SKM-1 (cell line): ENCODE measurements around the gene VIT.
"Not testable (repeated sequence)": the region's sequence is repeated elsewhere in the genome, so short reads cannot be mapped to it uniquely, and the experiment has no call there.

ENCODE experiments used
- DNase-seq: peaks from one replicate; lab custom pipeline; 2025; ENCODE audit not compliant: unreplicated experiment; lab: John Stamatoyannopoulos, UW

Gene VIT

DNA sequence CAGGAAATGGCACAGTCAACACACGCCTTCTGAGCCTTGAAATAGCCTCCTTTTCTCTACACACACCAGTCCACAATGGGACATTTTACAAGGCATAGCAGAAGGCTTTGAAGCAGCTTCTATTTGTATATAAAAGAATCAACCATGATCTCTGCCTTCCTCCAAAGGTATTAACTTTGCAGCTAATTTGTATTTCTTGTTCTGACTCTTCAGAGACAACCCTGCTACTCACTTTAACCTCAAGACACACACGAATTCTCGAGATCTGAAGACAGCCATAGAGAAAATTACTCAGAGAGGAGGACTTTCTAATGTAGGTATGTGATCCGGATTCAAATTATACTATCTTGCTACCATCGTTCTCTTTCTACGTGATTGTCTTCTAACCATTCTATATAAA lies 104.6 kb downstream of the VIT start:
- DNase-seq: no peak

DNA sequence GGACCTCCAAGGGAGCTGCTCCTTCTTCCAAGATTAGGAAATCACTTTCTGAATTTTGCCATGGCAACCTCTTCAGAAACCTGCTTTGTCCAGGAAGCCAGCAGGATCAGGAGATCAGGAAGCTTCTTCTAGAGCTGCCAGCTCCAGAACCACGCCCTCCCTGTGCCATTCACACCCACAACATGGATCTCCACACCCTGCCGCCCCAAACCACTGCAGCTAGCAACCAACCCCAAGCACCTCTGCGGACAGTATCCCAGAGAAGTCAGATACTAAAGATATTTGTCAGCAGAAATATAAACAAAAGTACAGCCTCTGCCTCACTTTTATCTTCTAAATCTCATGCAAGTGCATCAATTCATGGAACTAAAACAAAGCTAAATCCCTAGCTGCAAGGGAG lies 106.4 kb downstream of the VIT start:
- DNase-seq: no peak

DNA sequence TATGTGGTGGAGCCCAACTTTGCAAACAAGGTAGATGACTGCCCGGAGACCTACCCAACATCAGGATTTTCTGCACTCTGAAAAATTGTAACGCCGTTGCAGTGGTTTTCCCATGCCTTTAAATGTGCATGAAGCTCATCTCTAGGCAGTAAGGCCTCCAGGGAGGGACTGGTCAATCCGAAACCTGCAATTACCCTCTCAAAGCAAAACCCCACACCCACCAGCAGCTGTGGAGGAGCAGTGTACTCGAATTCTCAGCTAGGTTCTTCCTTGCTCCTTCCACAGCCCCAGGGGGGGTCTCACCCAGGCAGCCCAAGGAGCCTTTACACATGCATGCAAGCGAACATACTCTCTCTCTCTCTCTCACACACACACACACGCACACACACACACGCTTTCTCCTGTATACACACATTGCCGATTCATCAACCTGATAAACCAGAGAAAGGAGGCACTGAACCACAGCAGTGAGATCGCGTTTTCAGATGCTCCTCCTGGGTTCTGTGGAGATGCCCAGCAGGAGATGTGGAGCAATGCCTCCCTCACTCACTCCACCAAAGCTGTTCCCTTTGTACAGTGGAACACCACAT lies 109.2 kb downstream of the VIT start:
- DNase-seq: no peak

DNA sequence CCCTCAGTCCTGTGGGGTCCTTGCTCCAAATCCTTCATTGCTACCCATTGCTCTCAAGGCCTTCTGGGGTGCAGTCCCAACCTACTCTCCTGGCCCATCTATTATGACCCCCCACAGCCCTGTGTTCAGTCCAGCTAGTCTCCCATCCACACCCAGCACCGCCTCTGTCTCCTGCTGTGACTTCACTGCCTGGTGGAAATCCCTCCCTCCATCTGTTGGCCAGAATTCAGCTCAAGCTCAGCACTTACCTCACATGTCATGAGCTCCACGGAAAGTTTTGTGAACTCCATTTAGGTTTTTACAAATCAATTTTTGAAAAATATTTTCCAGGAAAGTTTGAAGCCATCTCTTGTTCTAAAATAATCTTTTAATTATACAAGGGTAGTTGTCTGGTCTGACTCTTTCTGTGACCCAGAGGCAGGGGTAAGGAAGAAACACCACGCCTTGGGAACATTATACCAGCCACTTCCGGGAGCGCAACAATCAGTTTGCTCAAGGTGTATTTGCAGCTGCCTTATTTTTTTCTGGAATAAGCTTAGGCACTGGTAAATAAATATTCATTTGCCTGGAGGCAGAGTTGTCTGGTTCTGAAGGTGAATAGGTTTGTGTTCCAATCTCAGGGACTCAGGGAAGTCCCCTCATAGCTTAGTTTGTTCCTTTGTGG lies 110.8 kb downstream of the VIT start:
- DNase-seq: no peak

DNA sequence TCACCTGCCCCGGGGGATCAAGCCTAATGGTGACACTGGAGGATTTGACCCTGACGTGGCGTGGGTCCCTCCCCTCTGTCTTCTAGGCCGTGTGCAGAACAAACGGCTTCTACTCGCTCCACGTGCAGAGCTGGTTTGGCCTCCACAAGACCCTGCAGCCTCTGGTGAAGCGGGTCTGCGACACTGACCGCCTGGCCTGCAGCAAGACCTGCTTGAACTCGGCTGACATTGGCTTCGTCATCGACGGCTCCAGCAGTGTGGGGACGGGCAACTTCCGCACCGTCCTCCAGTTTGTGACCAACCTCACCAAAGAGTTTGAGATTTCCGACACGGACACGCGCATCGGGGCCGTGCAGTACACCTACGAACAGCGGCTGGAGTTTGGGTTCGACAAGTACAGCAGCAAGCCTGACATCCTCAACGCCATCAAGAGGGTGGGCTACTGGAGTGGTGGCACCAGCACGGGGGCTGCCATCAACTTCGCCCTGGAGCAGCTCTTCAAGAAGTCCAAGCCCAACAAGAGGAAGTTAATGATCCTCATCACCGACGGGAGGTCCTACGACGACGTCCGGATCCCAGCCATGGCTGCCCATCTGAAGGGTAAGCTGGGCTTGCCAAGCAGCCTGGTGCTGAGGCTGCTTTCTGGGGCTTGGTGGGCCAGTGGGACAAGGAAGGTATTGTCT lies 112.0 kb downstream of the VIT start:
- no peak for DNase-seq

DNA sequence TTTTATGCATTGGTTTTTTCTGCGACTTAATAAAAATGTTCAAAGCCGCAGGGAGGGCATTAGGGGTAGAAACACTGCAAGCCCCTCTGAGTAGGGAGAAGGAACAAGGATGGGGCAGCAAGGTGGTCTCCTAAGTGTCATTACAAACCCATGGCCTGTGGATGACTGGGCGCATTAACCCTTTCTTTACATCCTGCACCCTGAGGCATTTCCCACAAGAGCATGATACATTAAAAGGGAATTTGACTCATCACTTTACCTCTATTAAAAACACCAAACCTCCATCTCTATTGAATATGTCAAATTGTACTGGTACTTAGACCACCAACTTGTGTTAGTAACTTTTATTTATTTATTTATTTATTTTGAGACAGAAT lies 112.5 kb downstream of the VIT start:
- no peak for DNase-seq

DNA sequence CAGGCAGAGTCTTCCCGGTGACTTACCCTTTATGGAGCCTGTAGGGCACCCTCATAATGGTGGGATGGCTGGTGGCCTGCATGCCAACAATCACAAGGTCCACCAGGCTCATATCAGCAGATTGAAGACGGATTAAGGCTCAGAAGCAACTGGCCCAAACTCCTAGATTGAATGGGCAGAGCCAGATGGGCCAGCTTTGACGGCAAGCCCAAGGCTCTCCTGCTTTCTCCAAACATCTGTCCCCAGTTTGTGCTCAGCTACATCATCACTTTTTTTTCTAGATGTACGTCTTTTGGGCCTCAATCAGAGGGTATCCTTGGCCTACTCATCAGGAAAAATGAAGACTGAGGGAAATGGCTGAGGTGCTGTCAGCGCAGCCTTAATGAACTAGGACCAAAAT lies 114.6 kb downstream of the VIT start:
- DNase-seq: no peak

DNA sequence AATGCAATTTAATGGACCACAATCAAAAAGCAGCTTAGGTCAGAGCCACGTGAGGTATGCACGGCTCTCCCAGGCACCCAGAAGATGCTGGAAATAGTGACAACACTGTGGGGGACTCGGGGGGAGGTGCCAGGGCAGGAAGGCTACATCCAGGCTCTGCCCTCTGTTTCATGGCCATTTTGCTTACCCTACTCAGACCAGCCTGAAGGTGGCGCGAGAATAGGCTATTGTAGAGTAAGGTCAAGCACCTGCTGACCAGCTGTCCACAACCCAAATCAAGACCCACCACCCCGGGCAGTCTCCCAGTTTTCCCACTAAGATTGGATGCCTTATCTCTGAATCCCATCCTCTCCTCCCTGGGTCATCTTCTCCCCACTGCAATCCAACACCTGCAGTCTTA lies 115.7 kb downstream of the VIT start:
- DNase-seq: no peak

DNA sequence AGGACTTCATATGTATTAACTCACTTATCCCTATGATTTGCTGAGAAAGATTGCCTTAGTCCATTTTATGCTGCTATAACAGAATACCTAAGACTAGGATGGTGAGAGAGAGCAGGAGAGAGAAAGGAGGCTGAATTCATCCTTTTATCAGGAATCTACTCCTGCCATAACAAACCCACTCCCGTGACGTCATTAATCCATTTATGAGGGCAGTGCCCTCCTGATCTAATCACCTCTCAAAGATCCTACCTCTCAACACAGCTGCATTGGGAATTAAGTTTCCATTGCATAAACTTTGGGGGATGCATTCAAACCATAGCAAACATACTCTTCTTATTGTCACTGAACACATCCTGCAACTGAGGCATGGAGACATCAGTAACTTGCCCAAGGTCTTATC lies 122.0 kb downstream of the VIT start:
- no peak for DNase-seq

DNA sequence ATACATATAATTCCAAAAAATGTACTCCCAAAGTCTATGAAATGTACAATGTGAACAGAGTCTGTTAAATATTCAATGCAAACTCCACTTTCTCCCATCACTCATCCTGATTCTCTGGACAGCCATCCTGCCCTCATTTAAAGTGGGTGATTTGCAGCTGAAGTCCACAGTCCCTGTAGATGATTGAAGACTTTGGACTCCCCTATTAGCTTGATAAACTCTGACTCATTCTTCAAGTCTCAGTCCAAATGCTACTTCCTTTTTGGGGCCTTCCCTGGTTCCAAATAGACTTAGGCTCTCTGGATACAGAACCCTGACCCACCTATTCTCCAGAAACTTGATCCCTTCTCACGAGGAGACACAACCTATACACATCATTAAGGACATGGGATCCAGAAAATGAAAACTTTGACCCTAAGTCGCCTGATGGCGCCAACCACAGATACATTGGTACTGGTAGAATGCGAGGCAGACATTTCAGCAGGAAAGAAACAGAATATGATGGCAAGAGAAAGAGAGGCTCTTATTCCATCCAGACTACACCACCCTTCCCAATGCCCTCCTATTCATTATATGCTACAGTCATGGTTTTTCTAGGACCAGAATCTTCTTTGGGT lies 122.7 kb downstream of the VIT start:
- DNase-seq: no peak

DNA sequence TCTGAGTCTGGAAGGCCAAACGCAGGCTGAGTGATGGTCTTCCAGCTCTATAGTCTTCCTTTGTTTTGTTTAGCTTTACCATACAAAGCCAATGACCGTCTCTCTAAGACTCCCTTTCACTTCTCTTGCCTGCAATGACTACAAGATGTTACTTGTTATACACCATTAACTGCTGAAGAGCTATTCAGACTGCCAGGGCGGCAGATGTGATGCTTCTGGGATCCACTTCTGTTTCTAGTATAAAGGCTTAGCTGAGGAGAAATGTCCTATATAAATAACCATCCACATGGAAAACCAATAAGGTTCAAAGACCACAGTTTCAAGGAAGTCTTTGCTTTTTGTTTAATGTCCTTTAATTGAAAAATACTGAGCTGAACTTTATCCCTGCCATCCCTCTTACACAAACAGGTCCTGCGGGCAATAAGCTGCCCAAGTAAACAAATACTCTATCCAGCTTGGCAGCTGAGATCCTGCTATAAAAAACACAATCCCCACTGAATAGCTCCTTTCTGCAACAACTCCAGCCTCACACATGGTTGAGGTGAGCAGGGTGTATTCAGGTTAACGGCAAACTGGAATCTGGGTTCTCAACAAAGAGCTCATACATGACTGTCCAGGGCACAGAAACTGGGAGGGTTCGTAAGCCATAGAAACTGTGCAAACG lies 124.6 kb downstream of the VIT start:
- no peak for DNase-seq

DNA sequence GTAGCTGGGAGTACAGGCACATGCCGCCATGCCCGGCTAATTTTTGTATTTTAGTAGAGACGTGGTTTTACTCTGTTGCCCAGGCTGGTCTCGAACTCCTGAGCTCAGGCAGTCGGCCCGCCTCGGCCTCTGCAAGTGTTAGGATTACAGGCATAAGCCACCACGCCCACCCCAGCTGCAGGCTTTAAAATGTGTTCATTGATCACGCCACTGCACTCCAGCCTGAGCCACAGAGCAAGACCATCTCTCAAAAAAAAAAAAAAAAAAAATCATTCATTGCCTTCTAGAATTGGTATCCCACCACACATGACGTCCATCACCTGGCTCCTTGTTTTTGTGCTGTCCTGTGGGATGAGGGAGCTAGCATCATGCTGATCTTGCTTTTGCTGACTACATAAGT lies 127.4 kb downstream of the VIT start:
- no peak for DNase-seq

DNA sequence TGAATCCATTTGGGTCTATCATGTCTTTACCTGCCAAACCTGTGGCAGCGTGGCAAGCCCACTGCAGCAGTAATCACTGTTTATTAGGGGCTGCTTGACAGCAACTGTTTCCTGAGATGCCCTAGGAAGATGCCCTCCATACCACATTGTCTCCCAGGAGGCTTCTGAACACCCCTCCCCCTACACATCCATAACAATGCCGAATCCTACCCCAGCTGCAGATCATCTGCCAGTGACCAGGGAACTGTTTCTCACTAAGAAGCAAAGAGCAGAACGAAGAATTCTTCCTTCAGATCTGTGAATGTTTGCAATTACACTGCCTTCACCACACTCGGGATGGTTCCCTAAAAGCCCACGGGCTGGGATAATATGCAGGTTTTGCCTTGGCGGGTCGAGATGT lies 127.8 kb downstream of the VIT start:
- DNase-seq: no peak

DNA sequence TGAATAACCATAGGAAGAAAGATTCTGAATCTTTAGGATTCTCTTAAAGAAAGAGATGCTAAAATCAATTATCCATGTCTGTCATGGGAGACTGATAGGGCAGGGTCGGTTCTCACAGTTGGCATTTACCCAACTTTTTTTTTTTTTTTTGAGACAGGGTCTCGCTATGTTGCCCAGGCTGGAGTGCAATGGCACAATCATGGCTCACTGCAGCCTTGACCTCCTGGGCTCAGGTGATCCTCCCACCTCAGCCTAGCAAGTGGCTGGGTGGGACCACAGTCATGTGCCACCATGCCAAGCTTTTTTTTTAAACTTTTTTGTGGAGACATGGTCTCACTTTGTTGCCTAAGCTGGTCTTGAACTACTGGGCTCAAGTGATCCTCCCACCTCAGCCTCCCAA lies 128.2 kb downstream of the VIT start:
- DNase-seq: not testable (repeated sequence)

DNA sequence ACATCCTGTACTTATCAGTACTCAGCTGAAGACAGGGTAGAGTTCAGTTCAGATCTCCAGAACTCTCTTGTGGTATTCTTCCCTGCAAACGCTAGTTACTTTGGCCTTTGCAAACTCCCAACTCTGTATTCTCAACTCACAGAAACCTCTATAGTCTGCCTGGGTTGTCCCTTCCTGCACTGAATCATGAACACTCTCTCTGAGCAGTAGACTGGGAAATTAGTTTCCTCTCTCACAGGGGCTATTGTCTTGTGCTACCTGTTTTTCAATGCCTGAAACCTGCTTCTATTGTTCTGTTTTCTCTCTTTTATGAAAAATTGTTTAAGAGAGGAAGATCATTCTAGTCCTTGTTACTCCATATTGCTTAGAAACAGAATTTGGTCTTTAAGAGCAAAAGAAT lies 134.7 kb downstream of the VIT start:
- DNase-seq: no peak

DNA sequence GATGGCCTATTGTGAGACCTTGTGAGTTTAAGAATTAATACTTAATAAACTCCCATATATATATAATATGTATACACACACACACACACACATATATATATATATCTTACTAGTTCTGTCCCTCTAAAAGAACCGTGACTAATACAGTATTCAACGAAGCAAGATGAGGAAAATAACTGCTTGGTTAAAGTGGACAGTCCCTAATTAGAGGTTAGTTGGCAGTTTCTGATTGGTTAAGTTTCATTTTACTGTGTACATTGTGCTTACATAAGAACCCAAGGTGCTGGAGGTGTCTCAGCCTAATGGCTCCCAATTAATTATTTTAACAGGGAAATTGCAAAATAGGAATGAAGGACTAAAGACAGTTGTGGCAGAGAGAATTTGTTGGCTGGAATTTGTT lies 137.7 kb downstream of the VIT start:
- DNase-seq: no peak

DNA sequence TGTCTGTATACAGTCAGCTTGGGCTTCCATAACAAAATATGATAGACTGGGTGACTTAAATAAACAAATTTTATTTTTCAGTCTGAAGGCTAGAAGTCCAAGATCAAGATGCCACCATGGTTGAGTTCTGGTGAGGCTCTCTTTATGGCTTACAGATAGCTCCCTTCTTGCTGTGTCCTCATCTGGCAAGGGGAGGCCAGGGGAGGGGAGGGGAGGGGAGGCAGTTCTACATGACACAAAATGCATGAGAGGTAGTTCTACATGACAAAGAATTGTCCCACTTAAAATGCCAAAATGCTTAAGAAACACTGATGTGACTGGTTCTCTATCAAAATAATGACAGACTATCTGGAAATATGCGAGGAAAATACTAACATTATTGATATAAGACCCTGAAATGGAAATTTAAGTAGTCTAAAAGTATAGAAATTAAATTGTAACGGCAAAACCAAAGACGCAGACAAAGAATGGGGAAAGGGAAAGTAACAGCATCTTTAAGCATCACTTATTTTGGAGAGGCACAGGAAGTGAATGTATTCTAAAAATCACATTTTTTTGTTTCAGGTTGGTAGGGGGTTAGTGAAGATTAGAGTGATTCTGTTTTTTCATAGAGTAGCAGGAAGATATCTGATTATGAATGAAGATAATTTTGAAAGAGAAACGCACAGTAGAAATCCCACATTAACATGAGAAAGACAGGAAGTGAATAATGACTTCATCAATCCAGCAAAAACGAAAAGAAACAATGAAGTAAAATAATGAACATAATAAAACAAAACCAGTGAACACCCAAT lies 138.4 kb downstream of the VIT start:
- no peak for DNase-seq

DNA sequence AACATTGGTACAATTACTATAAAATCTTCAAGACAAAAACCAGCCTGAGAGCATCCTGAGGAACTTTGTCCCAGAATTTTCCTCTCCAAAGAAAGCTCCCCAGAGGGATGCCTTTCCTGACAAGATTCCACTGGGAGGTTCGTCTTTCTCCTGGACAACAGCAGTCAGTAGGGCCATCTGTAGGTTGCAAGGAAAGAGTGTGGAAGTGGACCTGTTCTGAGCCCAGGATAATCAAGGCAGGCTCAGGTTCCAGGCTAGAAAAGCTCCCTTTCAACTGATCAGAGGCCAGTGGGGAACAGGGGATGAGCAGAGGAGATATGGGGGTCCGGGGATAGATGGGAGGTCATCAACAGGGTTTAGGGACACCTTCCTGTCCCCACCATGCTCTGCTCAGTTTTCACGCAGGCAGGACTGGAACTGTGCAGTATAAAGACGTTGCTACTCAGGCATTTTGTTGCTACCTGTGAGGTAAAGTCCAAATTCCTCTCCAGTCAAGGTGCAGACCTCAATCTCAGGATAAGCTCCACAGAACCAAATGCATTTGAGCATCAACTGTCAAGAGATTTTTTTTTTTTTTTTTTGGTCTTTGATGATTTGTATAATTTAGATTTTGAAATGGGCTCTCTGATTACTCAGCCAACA lies 143.6 kb downstream of the VIT start:
- DNase-seq: no peak

DNA sequence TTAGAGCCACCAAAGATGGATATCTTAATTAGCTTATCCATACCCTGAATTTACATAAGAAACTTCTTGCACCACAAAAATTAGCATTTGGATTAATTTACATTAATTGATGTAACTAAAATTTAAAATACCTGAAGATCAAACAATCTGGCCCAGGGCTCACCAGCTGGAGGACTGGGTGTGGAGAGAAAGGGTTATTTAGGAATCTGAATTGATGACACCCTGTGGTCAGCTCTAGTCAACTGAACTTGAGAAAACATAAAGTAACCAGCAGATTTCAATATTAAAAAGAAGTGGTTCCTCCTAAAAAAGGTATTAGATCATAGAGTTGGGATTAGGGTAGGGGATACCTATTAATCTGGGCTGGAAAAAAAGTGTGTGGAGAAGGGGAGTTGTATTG lies 147.3 kb downstream of the VIT start:
- no peak for DNase-seq

DNA sequence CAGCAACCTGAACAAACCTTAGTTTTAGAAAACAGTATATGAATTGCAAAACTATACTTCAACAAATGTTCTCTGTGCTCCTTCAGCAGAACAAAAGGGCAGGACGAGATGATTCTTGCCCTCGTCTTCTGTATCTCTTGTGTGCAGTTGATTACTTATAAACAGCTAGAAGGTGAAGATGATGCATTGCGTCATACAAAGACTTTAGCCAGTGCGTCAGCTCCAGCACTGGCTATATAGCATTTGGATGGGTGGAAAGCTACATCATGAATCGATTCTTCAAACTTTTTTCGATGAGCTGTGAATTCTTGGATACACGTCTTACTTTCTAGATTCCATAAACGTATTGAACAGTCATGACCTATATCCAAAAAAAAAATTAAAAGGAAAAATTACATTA lies 152.8 kb downstream of the VIT start:
- no peak for DNase-seq

DNA sequence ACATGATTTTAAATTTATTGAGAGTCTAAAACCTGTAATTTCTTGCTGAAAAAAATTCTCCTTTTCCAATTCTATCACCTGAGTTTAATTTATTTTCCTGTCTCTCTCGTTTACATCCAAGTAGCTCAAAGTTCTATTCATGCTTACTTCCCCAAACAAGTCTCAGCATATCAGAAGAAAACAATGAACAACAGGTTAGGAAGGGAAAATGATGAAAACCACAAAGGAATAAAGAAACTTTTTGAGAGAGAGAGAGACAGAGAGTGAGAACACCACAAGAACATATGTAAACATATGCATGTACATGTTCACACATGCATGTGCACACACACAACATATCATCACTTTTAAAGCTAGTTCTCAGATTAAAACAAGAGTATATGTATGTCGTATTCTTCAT lies 157.7 kb downstream of the VIT start:
- DNase-seq: no peak
